Activated T-cell treated with anti-CD3 and anti-CD28 coated beads, Interleukin-2, amount 50 U/mL, for 72 hours (primary cell): Measurements from ENCODE around the gene ACY1. TPM values are rescaled to one million over a fixed set of nuclear protein-coding genes. Genes with fewer than 3 reads are reported as not detected.

Source experiments
- ATAC-seq, 2 donors: fragments of 150-1000 bp; cut with Tn5 transposase; replicated peaks in 1 of 2; 2 replicates each; pipeline ENCODE4 v1.10.0; 2021; ENCODE audit warnings: moderate library complexity in 2 of 2, mild to moderate bottlenecking in 1 of 2
- DNase-seq, 2 donors: peaks; one replicate each; pipeline ENCODE4 v3.0.0; 2021 to 2022; ENCODE audit warnings: mixed read lengths in 1 of 2
- H3K27ac Mint-ChIP-seq: one replicate; pipeline ENCODE4 v1.8.0; 2022; ENCODE audit warnings: mild to moderate bottlenecking, moderate library complexity, mixed read lengths
- H3K27me3 Mint-ChIP-seq: one replicate; pipeline ENCODE4 v1.8.0; 2022; ENCODE audit warnings: low read depth, mixed read lengths
- H3K36me3 Mint-ChIP-seq, 2 donors: one replicate each; pipeline ENCODE4 v1.8.0; 2022; ENCODE audit warnings: mixed read lengths in 2 of 2, mild to moderate bottlenecking in 1 of 2; ENCODE audit not compliant: insufficient read depth in 2 of 2
- H3K4me1 Mint-ChIP-seq: one replicate; pipeline ENCODE4 v1.8.0; 2022; ENCODE audit warnings: low read depth, mixed read lengths
- H3K4me3 Mint-ChIP-seq, 2 donors: one replicate each; pipeline ENCODE4 v1.8.0; 2022; ENCODE audit warnings: mild to moderate bottlenecking in 2 of 2, mixed read lengths in 2 of 2, moderate library complexity in 2 of 2
- H3K9me3 Mint-ChIP-seq, 2 donors: one replicate each; pipeline ENCODE4 v1.8.0; 2022; ENCODE audit warnings: mixed read lengths in 2 of 2
- total RNA-seq, 2 donors: library from RNA; stranded (reverse); gene quantifications; one replicate each; pipeline ENCODE4 v1.2.3, GENCODE V29; 2022

ACY1 gene
- total RNA-seq, 2 donors from 2014 or later: 30.2 to 42.4 TPM

DNA sequence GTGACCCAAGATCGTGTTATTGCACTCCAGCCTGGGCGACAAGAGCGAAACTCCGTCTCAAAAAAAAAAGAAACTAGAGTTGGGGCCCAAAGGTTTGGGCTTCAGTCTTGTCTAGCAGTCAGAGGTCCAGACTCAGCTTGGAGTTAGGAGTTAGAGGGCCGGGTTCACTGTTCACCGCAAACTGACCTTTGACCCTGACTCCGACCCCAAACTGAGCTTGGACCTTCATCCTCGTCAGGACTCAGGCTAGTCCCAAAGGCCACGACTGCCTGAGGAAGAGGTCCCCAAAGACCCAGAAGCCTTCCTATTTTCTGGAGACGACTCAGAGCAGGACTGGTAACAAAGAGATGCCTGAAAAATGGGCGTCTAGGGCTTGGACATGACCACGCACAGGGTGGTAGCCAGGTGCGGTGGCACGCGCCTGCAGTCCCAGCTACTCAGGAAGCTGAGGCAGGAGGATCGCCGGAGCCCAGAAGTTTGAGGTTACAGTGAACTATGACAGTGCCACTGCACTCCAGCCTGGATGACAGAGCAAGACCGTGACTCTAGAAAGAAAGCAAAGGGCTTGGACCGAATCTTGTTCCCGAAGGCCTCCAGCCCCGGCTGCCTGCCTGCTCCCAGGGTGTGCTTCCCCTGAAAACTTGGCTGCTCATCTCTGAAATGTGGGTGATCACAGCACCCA is 35.1 kb downstream of the ACY1 start:
- H3K4me1 Mint-ChIP-seq: no peaks in the 10 kb centered on the region
- no peak overlapping the region for H3K4me3 Mint-ChIP-seq
- H3K9me3 Mint-ChIP-seq: no peaks in the 10 kb centered on the region
- no peak for DNase-seq
- no peak overlapping the region for H3K27ac Mint-ChIP-seq
- no peak for ATAC-seq
- H3K27me3 Mint-ChIP-seq: no peaks in the 10 kb centered on the region
- H3K36me3 Mint-ChIP-seq: no peaks in the 10 kb centered on the region

DNA sequence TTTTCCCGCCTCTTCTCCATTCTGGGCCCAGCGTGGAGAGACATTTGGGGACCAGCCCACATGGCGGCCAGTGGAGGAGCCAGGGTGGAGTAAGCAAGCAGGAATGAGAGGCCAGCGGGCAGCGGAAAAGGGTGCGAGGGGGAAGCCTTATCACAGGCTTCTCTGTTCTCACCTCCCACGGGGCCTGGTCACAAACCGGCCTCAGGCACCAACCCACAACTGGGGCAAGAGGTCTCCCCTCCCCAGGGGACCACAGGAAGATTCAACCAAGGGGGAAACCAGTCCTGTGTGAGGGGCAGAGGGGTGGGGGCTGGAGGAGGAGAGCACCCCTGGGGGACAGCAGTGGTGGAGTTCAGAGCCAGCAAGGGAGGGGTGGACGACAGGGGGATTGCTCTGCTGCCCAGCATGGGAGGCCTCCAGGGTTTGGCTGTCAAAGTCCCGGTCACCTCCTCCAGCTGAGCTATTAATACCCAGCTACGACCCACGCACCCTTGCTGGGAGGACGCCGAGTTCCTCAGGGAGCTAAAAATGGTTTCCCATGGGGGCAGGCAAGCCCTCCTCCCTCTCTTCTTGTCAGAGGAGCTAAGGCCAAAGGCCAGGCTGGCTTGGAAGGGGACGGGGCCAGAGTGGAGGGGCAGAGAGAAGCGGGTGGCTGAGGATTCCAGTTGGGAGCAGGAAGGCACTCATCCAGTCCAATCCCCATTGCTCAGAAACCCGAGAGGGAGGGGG is 36.2 kb downstream of the ACY1 start:
- Mint-ChIP-seq H3K4me1 (no peaks in the 10 kb centered on the region), H3K27me3 (no peaks in the 10 kb centered on the region), H3K36me3 (no peaks in the 10 kb centered on the region), H3K4me3 (no peak overlapping the region), H3K27ac (no peak overlapping the region), H3K9me3 (no peaks in the 10 kb centered on the region)
- DNase-seq (no peak), ATAC-seq (no peak)

DNA sequence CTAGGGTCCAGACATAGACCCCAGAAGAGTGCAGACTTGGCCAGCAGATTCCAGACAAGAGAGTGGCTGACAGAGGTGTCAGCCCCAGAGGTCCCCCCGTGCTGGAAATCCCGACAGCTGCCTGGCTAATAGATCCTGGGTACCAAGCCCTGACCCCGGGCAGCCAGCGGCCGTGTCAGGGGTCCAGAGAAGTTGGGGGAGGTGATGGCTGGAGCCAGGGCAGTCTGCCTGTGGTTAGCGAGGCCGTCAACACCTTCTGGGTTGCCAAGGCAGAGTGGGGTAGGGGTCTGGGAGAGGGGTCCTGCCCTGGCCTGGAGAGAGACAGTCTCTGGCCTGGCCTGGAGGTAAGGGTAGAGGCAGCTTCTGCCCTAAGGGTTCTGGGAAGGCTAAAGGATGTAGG is 37.5 kb downstream of the ACY1 start:
- no peaks in the 10 kb centered on the region for H3K36me3 Mint-ChIP-seq
- H3K27me3 Mint-ChIP-seq: no peaks in the 10 kb centered on the region
- no peak overlapping the region for H3K27ac Mint-ChIP-seq
- H3K4me3 Mint-ChIP-seq: no peak overlapping the region
- no peak for DNase-seq
- no peaks in the 10 kb centered on the region for H3K4me1 Mint-ChIP-seq
- H3K9me3 Mint-ChIP-seq: no peaks in the 10 kb centered on the region
- ATAC-seq: no peak

DNA sequence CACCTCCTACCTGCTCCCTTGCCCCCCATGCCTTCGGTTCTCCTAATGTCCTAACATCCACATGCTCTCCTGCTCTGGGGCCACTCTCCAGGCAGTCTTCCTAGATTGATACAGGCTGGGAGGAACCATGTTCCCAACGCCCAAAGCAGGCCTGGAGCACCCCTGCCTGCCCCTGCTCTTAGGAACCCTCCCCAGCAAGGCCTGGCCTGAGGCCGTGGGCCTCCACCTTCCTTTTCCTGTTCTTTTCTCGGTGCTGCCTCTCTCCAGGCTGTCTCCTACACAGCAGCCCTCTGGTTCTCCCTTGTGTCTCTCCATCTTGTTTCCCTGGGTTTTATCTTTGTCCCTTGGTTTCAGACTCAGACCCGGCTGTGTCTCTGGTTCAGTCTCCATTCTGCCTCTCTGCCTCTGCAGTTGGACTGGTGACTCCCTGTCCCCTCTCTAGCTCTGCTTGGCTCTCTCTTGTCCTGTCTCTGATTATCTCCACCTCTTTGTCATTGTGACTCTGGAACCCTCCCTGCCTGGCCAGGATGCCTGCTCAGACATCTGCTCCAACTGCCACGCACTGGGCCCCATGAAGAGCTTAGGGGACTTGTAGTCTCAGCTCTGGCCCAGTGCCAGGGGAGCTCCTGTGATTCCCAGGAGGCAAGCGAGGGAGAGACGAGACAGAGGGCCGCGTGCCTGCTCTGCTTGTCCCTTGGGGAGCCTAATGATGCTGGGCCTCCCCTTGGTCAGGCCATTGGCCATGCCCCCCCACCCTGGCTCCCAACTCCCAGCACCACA is 38.3 kb downstream of the ACY1 start:
- no peaks in the 10 kb centered on the region for H3K4me1 Mint-ChIP-seq
- no peaks in the 10 kb centered on the region for H3K27me3 Mint-ChIP-seq
- H3K4me3 Mint-ChIP-seq: no peak overlapping the region
- H3K36me3 Mint-ChIP-seq: no peaks in the 10 kb centered on the region
- ATAC-seq (no peak), DNase-seq (no peak)
- no peaks in the 10 kb centered on the region for H3K9me3 Mint-ChIP-seq
- no peak overlapping the region for H3K27ac Mint-ChIP-seq

DNA sequence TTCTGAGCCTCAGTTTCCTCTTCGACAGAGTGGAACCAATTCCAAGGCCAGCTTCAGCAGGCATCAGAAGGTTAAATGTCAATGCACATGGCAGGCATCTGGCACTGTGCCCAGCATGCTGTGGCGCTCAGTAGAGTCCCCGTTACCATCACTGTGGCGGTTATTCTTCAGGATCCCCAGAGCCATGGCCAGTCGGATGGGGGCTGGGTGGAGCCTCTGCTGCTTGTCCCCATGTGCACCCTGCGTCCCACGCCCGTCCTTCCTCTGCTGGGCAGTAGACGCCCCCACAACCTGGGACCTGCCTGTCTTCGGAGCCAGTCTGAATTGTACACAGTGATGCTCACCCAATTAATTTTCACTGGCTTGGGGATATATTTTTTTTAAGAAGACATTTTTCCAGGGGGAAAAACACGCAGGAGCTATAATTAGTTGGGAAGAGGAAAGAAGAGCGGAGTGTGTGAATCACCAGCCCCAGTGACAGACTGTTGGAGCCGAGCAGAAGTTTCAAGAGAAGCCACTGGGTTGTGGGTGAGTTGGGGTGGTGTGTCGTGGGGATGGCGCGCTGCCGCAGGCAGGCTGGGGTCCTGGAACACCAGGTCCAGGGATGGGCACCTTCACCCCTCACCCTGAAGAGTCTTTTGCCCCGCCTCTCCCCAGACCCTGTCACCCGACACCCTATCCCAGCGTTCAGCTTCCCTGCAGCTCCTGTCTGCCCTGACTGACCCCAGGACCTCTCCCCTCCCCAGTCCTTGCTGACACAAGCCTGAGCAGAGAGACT is 39.2 kb downstream of the ACY1 start:
- ATAC-seq (no peak), DNase-seq (no peak)
- H3K4me1 Mint-ChIP-seq: no peaks in the 10 kb centered on the region
- H3K4me3 Mint-ChIP-seq: no peak overlapping the region
- H3K27ac Mint-ChIP-seq: no peak overlapping the region
- H3K27me3 Mint-ChIP-seq: no peaks in the 10 kb centered on the region
- H3K9me3 Mint-ChIP-seq: no peaks in the 10 kb centered on the region
- no peaks in the 10 kb centered on the region for H3K36me3 Mint-ChIP-seq

DNA sequence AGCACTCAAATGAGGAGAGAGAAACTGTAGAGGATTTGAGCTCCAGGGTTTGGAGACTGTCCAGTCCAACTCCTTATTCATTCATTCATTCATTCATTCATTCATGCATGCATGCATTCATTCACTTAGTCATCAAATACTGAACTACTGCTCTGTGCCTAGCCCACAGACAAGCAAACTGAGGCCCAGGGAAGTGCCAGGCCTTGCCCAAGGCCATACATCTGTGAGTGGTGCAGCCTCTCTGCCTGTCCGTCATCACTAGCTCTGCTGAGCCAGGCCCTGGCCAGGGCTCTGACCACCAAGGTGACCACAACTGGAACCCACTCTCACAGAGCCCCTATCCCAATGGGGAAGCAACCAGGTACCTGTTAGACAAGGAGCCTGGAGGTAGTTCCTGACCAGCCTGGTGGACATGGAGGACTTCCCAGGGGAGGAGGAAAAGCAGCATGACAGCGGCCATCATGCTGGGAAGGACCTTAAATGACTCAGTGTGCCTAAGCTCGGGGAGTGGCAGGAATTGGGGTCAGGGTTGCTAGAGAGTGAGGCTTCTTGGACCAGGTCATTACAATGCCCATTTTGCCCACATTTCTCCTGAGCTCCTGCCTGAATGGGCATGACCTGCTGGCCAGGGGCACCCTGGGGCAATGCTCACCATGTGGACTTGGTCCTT is 39.9 kb downstream of the ACY1 start:
- Mint-ChIP-seq H3K4me1 (no peaks in the 10 kb centered on the region), H3K36me3 (no peaks in the 10 kb centered on the region), H3K4me3 (no peak overlapping the region), H3K27ac (no peak overlapping the region), H3K27me3 (no peaks in the 10 kb centered on the region), H3K9me3 (no peaks in the 10 kb centered on the region)
- no peak for DNase-seq
- no peak for ATAC-seq

DNA sequence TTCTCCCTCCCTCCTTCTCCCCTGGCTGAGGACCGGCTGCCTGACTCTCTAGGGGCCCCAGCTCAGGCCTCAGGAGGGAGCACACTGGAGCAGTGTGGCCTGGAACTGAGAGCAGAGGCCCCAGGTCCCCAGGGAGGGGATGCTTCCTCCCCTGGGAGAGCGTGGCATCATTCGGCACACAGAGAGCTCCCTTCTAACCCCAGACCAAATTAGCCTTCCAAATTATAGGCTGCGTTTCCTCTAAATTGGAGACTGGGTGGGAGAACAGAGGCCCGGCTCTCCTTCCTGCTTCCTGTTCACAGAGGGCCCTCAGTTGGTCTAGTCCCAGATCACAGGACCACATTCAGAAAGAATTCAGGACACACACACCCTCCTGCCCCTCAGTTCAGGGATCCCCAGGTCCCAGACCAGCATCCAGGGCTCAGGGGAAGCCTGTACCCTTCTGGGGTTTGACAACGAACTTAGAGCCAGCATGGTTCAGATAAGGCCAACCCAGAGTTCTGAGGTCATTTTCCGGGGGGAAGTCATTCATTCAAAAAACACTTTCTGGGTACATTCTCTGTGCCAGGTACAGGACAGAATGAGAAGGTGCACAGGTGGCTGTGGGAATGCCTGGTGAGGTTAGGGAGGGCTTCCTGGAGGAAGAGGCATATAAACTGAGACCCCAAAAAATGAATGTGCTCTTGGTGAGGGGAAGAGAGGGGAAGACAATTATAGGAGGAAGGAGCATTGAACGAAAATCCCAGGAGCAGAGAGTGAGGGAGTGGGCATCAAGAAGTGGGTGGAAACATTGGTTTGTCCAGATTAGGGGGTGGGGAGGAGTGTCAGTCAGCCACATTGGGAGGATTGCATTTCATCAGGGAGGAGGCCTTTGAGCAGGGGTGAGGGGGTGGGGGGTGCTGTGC is 40.8 kb downstream of the ACY1 start:
- no peak overlapping the region for H3K4me3 Mint-ChIP-seq
- H3K27ac Mint-ChIP-seq: no peak overlapping the region
- no peaks in the 10 kb centered on the region for H3K9me3 Mint-ChIP-seq
- ATAC-seq: no peak
- H3K27me3 Mint-ChIP-seq: no peaks in the 10 kb centered on the region
- no peaks in the 10 kb centered on the region for H3K4me1 Mint-ChIP-seq
- no peak for DNase-seq
- H3K36me3 Mint-ChIP-seq: no peaks in the 10 kb centered on the region

DNA sequence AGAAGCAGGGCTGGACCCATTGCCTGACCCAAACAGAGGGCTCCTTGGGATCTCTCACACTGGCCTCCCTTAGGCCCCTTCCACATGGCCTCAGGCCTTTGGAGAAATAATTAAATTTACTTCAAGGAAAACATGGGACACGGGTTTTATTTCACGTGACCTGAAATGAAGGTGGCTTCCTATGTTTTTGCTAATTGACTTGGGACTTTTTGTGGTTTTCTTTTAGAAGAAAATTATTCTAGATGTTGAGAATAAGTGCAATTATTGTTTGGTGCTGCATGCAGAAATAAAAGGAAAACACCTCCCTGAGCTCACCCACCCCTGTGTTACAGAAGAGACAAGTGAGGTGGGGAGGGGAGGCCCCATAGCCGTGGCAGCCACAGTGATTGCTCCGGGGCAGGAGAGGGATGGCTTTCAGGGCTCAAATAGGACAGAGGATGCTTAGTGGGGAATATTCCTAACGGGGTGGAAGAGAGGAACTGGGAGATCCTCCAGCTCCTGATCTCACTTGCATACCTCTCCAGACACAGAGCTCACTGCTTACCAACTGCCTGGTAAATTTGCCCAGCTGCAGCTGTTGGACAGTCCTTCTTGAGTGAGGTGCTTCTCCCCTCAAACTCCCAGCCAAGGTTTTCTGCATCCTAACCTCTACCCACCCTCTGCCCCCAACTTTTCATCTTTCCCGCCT is 41.6 kb downstream of the ACY1 start:
- DNase-seq (no peak), ATAC-seq (no peak)
- Mint-ChIP-seq H3K27me3 (no peaks in the 10 kb centered on the region), H3K4me3 (no peak overlapping the region), H3K9me3 (no peaks in the 10 kb centered on the region), H3K36me3 (no peaks in the 10 kb centered on the region), H3K4me1 (no peaks in the 10 kb centered on the region), H3K27ac (no peak overlapping the region)

DNA sequence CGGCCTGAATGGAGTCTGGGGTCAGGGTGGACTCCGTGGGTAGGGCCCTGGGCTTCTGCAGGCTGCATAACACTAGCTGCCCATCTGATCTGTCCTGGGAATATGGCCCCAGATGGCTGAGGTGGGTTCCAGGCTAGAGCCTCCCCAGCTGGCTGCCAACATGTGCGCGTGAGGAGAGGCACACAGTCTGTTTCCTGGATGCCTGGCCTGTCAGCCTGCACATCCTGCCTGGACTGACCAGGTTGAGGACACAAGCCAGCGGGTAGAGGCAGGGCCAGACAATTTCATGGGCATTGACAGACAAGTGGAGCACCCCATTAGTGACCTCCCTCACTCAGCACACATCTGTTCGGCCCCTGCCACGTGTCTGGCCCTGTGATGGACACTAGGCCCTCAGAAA is 42.1 kb downstream of the ACY1 start:
- ATAC-seq (no peak), DNase-seq (no peak)
- no peak overlapping the region for H3K27ac Mint-ChIP-seq
- no peaks in the 10 kb centered on the region for H3K27me3 Mint-ChIP-seq
- no peak overlapping the region for H3K4me3 Mint-ChIP-seq
- no peaks in the 10 kb centered on the region for H3K4me1 Mint-ChIP-seq
- no peaks in the 10 kb centered on the region for H3K9me3 Mint-ChIP-seq
- no peaks in the 10 kb centered on the region for H3K36me3 Mint-ChIP-seq

DNA sequence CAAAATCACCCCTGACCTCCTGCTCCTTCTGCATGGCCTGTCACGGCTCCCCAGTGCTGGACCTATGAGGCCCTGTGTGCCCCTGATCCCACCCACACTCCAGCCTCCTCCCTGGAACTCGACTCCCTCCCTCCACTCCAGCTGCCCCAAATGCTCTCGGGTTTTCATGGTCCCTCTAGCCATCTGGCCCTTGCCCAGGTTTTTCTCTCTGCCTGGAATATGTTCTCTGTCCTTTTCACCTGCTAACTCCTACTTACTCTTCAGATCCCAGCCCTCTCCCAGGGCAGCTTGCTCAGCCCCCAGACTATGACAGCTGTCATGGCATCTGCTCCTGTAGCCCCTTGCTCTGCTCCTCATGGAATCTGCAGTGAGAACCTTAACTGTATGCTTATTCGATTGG is 42.7 kb downstream of the ACY1 start:
- ATAC-seq (no peak), DNase-seq (no peak)
- Mint-ChIP-seq H3K9me3 (no peaks in the 10 kb centered on the region), H3K36me3 (no peaks in the 10 kb centered on the region), H3K27ac (no peak overlapping the region), H3K27me3 (no peaks in the 10 kb centered on the region), H3K4me3 (no peak overlapping the region), H3K4me1 (no peaks in the 10 kb centered on the region)

DNA sequence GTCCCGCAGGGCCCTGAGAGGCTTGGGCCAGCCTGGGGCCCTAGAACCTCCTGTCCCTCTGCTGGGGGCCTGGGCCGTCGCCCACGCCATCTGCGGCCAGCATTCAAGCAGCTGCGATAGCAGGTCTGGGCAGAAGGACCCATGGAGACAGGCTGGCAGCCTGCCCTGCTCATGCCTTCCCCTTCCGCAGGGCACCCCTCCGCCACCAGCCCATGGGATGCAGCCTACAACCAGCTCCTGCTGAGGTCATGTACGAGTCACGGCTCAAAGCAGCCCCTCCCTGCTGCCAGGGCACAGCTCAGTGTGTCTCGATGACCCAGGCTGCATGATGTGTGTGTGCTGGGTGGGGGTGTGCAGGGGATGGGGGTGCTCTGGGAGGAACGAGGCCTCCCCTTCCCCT is 45.2 kb downstream of the ACY1 start:
- H3K27ac Mint-ChIP-seq: no peak overlapping the region
- H3K36me3 Mint-ChIP-seq: no peaks in the 10 kb centered on the region
- no peaks in the 10 kb centered on the region for H3K27me3 Mint-ChIP-seq
- no peak overlapping the region for H3K4me3 Mint-ChIP-seq
- no peaks in the 10 kb centered on the region for H3K9me3 Mint-ChIP-seq
- DNase-seq: no peak
- no peaks in the 10 kb centered on the region for H3K4me1 Mint-ChIP-seq
- ATAC-seq: no peak
